DND-41 (cell line): ENCODE measurements around the gene NELFB.

ENCODE experiments used
- ATAC-seq: fragments of 200-7000 bp; cut with Tn5 transposase; 3 replicates; pipeline ENCODE4 v1.9.1; 2021; ENCODE audit warnings: low read depth; ENCODE audit not compliant: insufficient read depth
- DNase-seq: peaks from one replicate; pipeline ENCODE4 v3.0.0-alpha.2; 2020
- H2AFZ ChIP-seq: 2 replicates; pipeline ENCODE4 v1.6.0; 2012; ENCODE audit warnings: low read depth, low read length
- H3K27ac ChIP-seq: 2 replicates; pipeline ENCODE4 v1.5.1; 2012; ENCODE audit warnings: low read length, inconsistent platforms
- H3K27me3 ChIP-seq: fragments of 200-600 bp; sonication (generic); 2 replicates; pipeline ENCODE4 v1.6.0; 2012; ENCODE audit warnings: low read length, mild to moderate bottlenecking, inconsistent platforms; ENCODE audit not compliant: insufficient read depth, poor library complexity
- H3K36me3 ChIP-seq: 2 replicates; pipeline ENCODE4 v1.5.1; 2012; ENCODE audit warnings: low read length, inconsistent platforms; ENCODE audit not compliant: insufficient read depth
- H3K4me1 ChIP-seq: 2 replicates; pipeline ENCODE4 v1.5.1; 2012; ENCODE audit warnings: mild to moderate bottlenecking, low read length; ENCODE audit not compliant: insufficient read depth
- H3K4me2 ChIP-seq: 2 replicates; pipeline ENCODE4 v1.6.0; 2012; ENCODE audit warnings: mild to moderate bottlenecking, moderate library complexity, low read length, inconsistent platforms; ENCODE audit not compliant: insufficient read depth
- H3K4me3 ChIP-seq, 2 experiments: fragments of 200-600 bp in 1 of 2; shearing (Covaris generic) in 1 of 2; 2 replicates each; pipeline ENCODE4 v1.5.1; 2012 to 2016; ENCODE audit warnings: inconsistent platforms in 2 of 2, low read length in 2 of 2, mild to moderate bottlenecking in 2 of 2, low read depth in 1 of 2, moderate library complexity in 1 of 2
- H3K79me2 ChIP-seq: 2 replicates; pipeline ENCODE4 v1.6.0; 2012; ENCODE audit warnings: low read length, inconsistent platforms; ENCODE audit not compliant: insufficient read depth
- H3K9ac ChIP-seq: 2 replicates; pipeline ENCODE4 v1.6.0; 2012; ENCODE audit warnings: low read depth, mild to moderate bottlenecking, inconsistent platforms, low read length, moderate library complexity
- H3K9me3 ChIP-seq: 2 replicates; pipeline ENCODE4 v1.5.1; 2012; ENCODE audit warnings: low read length, moderate library complexity, mild to moderate bottlenecking, inconsistent platforms; ENCODE audit not compliant: insufficient read depth, severe bottlenecking
- H4K20me1 ChIP-seq: 2 replicates; pipeline ENCODE4 v1.6.0; 2012; ENCODE audit warnings: low read length; ENCODE audit not compliant: insufficient read depth
- EZH2 ChIP-seq: IDR thresholded peaks from 3 replicates; pipeline ENCODE4 v1.6.1; 2012; ENCODE audit warnings: borderline replicate concordance, low read depth, mild to moderate bottlenecking, moderate library complexity, low read length, inconsistent platforms; ENCODE audit not compliant: severe bottlenecking
- TF ChIP-seq, protein P1 (sequence below): IDR thresholded peaks from 2 replicates; pipeline ENCODE4 v1.5.1; 2012; ENCODE audit warnings: borderline replicate concordance, low read length, moderate library complexity, mild to moderate bottlenecking; ENCODE audit not compliant: poor library complexity, severe bottlenecking; ENCODE audit errors: extremely low read depth

The NELFB gene

DNA sequence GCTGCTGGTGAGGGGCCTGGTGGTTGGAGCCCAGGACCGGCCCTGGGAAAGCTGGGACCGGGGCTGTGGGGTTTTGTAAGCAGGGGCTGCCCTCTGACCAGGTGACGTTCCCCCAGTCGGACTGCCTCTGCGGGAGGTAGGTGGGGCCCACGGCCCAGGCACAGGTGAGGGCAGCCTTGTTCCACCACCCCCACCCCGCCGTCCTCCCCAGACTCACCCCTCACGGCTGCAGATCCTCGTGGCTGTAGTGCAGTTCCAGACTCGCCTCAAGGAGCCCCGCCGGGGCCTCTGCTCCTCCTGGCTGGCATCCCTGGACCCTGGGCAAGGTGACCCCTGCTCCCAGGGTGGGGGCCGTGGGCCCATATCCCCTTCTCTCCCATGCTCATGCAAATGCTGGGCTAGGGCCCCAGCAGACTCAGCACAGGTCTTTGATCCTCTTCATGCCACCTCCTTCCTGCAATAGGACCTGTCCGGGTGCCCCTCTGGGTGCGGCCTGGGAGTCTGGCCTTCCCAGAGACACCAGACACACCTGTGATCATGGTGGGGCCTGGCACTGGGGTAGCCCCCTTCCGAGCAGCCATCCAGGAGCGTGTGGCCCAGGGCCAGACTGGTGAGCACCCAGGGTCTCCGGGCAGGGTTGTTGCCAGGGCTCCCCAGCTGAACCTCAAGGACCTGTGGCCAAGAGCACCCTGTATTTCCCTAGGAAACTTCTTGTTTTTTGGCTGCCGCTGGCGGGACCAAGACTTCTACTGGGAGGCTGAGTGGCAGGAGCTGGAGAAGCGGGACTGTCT lies 39.7 kb upstream of the NELFB start:
- no peaks in the 10 kb centered on the region for H3K4me1 ChIP-seq
- TF ChIP-seq EZH2 = no peak
- TF ChIP-seq, protein P1, sequence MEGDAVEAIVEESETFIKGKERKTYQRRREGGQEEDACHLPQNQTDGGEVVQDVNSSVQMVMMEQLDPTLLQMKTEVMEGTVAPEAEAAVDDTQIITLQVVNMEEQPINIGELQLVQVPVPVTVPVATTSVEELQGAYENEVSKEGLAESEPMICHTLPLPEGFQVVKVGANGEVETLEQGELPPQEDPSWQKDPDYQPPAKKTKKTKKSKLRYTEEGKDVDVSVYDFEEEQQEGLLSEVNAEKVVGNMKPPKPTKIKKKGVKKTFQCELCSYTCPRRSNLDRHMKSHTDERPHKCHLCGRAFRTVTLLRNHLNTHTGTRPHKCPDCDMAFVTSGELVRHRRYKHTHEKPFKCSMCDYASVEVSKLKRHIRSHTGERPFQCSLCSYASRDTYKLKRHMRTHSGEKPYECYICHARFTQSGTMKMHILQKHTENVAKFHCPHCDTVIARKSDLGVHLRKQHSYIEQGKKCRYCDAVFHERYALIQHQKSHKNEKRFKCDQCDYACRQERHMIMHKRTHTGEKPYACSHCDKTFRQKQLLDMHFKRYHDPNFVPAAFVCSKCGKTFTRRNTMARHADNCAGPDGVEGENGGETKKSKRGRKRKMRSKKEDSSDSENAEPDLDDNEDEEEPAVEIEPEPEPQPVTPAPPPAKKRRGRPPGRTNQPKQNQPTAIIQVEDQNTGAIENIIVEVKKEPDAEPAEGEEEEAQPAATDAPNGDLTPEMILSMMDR = no peak
- ATAC-seq (no peak), DNase-seq (no peak)
- H3K27ac ChIP-seq = no peak overlapping the region
- peaks cover 3% of the 10 kb centered on the region; the same call in 1 of the 2 replicates for H4K20me1 ChIP-seq
- no peak overlapping the region for H3K4me3 ChIP-seq
- no peaks in the 10 kb centered on the region for H3K27me3 ChIP-seq
- no peak overlapping the region for H2AFZ ChIP-seq
- peaks cover 28% of the 10 kb centered on the region for H3K36me3 ChIP-seq
- H3K79me2 ChIP-seq = no peaks in the 10 kb centered on the region
- H3K9me3 ChIP-seq = no peaks in the 10 kb centered on the region
- no peak overlapping the region for H3K9ac ChIP-seq
- no peak overlapping the region for H3K4me2 ChIP-seq

DNA sequence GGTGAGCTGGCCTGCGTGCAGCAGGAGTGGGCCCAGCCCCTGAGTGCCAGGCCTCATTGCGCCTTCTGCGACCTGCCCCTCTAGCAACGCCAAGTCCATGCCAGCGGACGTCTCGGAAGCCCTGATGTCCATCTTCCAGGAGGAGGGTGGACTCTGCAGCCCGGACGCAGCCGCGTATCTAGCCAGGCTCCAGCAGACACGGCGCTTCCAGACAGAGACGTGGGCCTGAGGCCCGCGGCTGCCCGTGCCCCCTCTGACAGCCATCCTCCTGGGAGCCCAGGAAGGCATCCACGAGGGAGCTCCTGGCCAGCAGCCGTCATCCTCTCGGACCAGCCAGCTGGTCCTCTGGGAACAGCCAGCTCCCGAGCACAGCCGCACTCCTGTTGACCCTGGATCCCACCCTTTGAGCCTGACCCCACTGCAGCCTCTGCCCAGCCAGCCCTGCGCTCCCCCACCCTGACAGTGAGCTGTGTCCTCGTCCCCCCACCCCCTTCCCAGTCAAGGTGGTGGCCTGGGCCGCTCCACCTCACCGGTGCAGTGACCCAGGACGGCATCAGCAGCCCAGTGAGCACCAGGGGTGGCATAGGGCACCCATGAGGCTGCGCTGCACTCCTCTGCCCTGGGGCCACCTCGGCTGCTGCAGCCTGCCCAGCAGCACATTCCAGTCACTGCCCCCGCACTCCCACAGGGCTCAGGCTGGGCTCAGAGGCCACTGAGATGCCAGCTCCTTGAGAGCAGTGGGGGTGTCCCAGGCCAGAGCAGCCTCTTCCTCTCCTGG lies 38.8 kb upstream of the NELFB start:
- Histone ChIP-seq H3K27me3 (no peaks in the 10 kb centered on the region), H3K36me3 (peaks cover 28% of the 10 kb centered on the region), H3K9me3 (no peaks in the 10 kb centered on the region), H3K9ac (no peak overlapping the region), H3K4me2 (no peak overlapping the region), H3K27ac (no peak overlapping the region), H3K4me1 (no peaks in the 10 kb centered on the region), H3K79me2 (no peaks in the 10 kb centered on the region), H2AFZ (no peak overlapping the region), H3K4me3 (no peak overlapping the region), H4K20me1 (peaks cover 2% of the 10 kb centered on the region; the same call in 1 of the 2 replicates)
- DNase-seq (no peak), ATAC-seq (no peak)
- TF ChIP-seq, protein P1 = no peak

DNA sequence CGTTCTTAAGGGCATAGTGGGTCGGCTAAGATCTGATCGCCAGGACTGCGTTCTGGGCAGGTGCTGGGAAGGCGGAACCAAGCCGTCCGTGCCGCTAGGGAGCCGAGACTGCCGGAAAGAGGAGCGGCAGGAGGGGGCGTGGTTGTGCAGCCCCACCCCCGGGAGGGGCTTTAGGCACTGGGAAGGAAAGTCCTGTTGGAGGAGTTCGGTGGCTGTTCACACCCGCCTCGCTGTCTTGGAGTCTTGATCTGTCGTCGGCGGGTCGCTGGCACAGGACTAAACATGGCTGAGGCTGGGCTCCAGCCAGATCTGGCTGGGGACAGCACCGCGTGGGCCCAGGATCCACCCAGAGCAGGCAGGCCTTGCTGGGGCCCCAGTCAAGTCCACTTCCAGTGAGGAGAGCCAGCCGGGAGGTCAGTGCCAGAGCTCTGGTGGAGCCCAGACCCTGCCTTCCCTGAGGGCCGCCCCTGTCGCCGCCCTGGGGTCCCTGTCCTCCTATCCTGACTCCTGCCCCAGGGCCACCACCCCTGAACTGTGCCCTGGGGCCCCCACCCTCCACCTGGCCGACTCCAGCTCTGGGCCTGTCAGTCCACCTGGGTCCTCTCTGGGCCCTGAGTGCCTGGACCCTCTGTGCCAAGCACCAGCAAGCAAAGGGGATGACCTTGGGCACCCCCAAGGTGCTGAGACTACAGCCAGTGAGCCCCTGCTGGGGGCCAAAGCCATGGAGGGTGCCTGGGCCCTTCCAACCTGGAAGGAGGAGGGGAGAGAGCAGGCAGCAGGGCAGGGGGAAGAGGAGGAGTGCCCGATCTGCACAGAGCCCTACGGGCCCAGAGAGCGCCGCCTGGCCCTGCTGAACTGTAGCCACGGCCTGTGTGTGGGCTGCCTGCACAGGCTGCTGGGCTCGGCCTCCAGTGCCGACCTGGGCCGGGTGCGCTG lies 37.6 kb upstream of the NELFB start:
- Histone ChIP-seq H3K4me1 (peaks cover under 1% of the 10 kb centered on the region), H3K4me3 (no peak overlapping the region), H4K20me1 (no peaks in the 10 kb centered on the region; the same call in 1 of the 2 replicates), H3K9me3 (no peaks in the 10 kb centered on the region), H3K27me3 (no peaks in the 10 kb centered on the region), H2AFZ (no peak overlapping the region), H3K9ac (no peak overlapping the region), H3K36me3 (peaks cover 28% of the 10 kb centered on the region), H3K27ac (no peak overlapping the region), H3K79me2 (no peaks in the 10 kb centered on the region), H3K4me2 (no peak overlapping the region)
- TF ChIP-seq, protein P1 = no peak
- no peak for DNase-seq
- ATAC-seq = no peak
